ENCODE data around the gene LTA. TPM values are rescaled to one million over a fixed set of nuclear protein-coding genes. Genes with fewer than 3 reads are reported as not detected.

The LTA gene
- total RNA-seq, 2 experiments from 2014 or later = 15.2 to 16.7 TPM

GRCh38 chr6:31567531-31568370 lies 4.3 kb upstream of the LTA start:
- peaks cover 53% of the 10 kb centered on the region for H3K4me1 Mint-ChIP-seq
- peaks cover 40% of the 10 kb centered on the region for H3K27me3 Mint-ChIP-seq
- H3K4me3 Mint-ChIP-seq = peak overlapping the region; percentile 41
- peak overlapping the region; percentile 69 for H3K27ac Mint-ChIP-seq
- no peaks in the 10 kb centered on the region for H3K9me3 Mint-ChIP-seq
- no peak for DNase-seq
- POLR2A ChIA-PET = interaction anchor here (0.7 to 7.6 kb wide), 10 partner anchors 9 to 169 kb away, joined by 3 to 87 read pairs (median 6); partner anchors contain the start of genes DDX39B, GPANK1, LTB and NCR3
- ATAC-seq (ENCODE audit: low read depth) = no peak
- H3K36me3 Mint-ChIP-seq = peaks cover 7% of the 10 kb centered on the region

- Mint-ChIP-seq H3K36me3 (peaks cover 7% of the 10 kb centered on the region), H3K4me1 (peaks cover 57% of the 10 kb centered on the region), H3K27ac (peak overlapping the region; percentile 64), H3K27me3 (peaks cover 36% of the 10 kb centered on the region), H3K9me3 (no peaks in the 10 kb centered on the region), H3K4me3 (peak overlapping the region; percentile 41)
- peak; percentile 65 for ATAC-seq (ENCODE audit: low read depth)
- no peak for DNase-seq
- POLR2A ChIA-PET = interaction anchor here (0.7 to 7.6 kb wide), 11 partner anchors 9 to 169 kb away, joined by 3 to 87 read pairs (median 5); partner anchors contain the start of genes DDX39B, GPANK1, LTB and NCR3
Measured at GRCh38 chr6:31568537-31568961, 3.5 kb upstream of the LTA start.

- ATAC-seq (ENCODE audit: low read depth) (no peak), DNase-seq (no peak)
- Mint-ChIP-seq H3K4me3 (no peak overlapping the region), H3K36me3 (peaks cover 4% of the 10 kb centered on the region), H3K9me3 (no peaks in the 10 kb centered on the region), H3K27ac (no peak overlapping the region), H3K27me3 (peaks cover 25% of the 10 kb centered on the region), H3K4me1 (peaks cover 67% of the 10 kb centered on the region)
- POLR2A ChIA-PET = interaction anchor here (0.7 to 7.6 kb wide), 9 partner anchors 10 to 202 kb away, joined by 3 to 87 read pairs (median 5); partner anchors contain the start of genes LTB, NCR3, NFKBIL1 and TNF
Measured at GRCh38 chr6:31569861-31570536, 2.1 kb upstream of the LTA start.

GRCh38 chr6:31573239-31574105 lies 1.4 kb downstream of the LTA start:
- H3K27me3 Mint-ChIP-seq = peaks cover 14% of the 10 kb centered on the region
- DNase-seq (no peak), ATAC-seq (ENCODE audit: low read depth) (no peak)
- H3K4me3 Mint-ChIP-seq = peak overlapping the region; percentile 100
- POLR2A ChIA-PET = interaction anchor here (0.7 to 16.0 kb wide), 8 partner anchors 7 to 26 kb away, joined by 3 to 481 read pairs (median 5); partner anchors contain the start of genes LST1, LTB, NCR3 and NFKBIL1
- peaks cover 26% of the 10 kb centered on the region for H3K36me3 Mint-ChIP-seq
- H3K4me1 Mint-ChIP-seq = peaks cover 83% of the 10 kb centered on the region
- peak overlapping the region; percentile 100 for H3K27ac Mint-ChIP-seq
- no peaks in the 10 kb centered on the region for H3K9me3 Mint-ChIP-seq

- H3K4me3 Mint-ChIP-seq = peak overlapping the region; percentile 90
- POLR2A ChIA-PET = interaction anchor here (0.7 to 16.0 kb wide), 12 partner anchors 6 to 252 kb away, joined by 3 to 481 read pairs (median 6); partner anchors contain the start of genes DDX39B, LSM2, LST1 and LTA
- no peak for ATAC-seq (ENCODE audit: low read depth)
- peaks cover 83% of the 10 kb centered on the region for H3K4me1 Mint-ChIP-seq
- DNase-seq = no peak
- peaks cover 33% of the 10 kb centered on the region for H3K36me3 Mint-ChIP-seq
- no peak overlapping the region for H3K27ac Mint-ChIP-seq
- H3K27me3 Mint-ChIP-seq = peaks cover 12% of the 10 kb centered on the region
- no peaks in the 10 kb centered on the region for H3K9me3 Mint-ChIP-seq
Measured at GRCh38 chr6:31574106-31575061, 2.3 kb downstream of the LTA start.

GRCh38 chr6:31575335-31575901 lies 3.3 kb downstream of the LTA start, which contains the start of gene TNF:
TSS of gene TNF (plus strand) at chr6:31575565. CDS start at chr6:31575742, 177 bp downstream.
- peaks cover 3% of the 10 kb centered on the region for H3K27me3 Mint-ChIP-seq
- no peaks in the 10 kb centered on the region for H3K9me3 Mint-ChIP-seq
- peaks cover 81% of the 10 kb centered on the region for H3K4me1 Mint-ChIP-seq
- H3K36me3 Mint-ChIP-seq = peaks cover 40% of the 10 kb centered on the region
- ATAC-seq (ENCODE audit: low read depth) = peak; percentile 12
- DNase-seq = peak; percentile 71
- POLR2A ChIA-PET = interaction anchor here (0.6 to 16.0 kb wide), 14 partner anchors 7 to 260 kb away, joined by 3 to 481 read pairs (median 5); partner anchors contain the start of genes DDX39B, LSM2, LST1 and LTA
- peak within 1 kb of the TSS; percentile 81 for H3K27ac Mint-ChIP-seq
- H3K4me3 Mint-ChIP-seq = peak within 1 kb of the TSS; percentile 90

- Mint-ChIP-seq H3K4me3 (peak overlapping the region; percentile 90), H3K27me3 (peaks cover 3% of the 10 kb centered on the region), H3K4me1 (peaks cover 78% of the 10 kb centered on the region), H3K27ac (peak overlapping the region; percentile 81), H3K9me3 (no peaks in the 10 kb centered on the region), H3K36me3 (peaks cover 46% of the 10 kb centered on the region)
- POLR2A ChIA-PET = interaction anchor here (0.6 to 16.0 kb wide), 14 partner anchors 8 to 259 kb away, joined by 3 to 481 read pairs (median 6); partner anchors contain the start of genes ATP6V1G2, DDX39B, LST1 and LTA
- ATAC-seq (ENCODE audit: low read depth) (no peak), DNase-seq (no peak)
Measured at GRCh38 chr6:31575952-31576685, 4.0 kb downstream of the LTA start.

- no peaks in the 10 kb centered on the region for H3K9me3 Mint-ChIP-seq
- POLR2A ChIA-PET = interaction anchor here (0.9 to 16.0 kb wide), 6 partner anchors 9 to 45 kb away, joined by 3 to 481 read pairs (median 50); partner anchors contain the start of genes ATP6V1G2, LST1, LTA and NCR3
- H3K4me3 Mint-ChIP-seq = peak overlapping the region; percentile 90
- H3K27me3 Mint-ChIP-seq = peaks cover 3% of the 10 kb centered on the region
- ATAC-seq (ENCODE audit: low read depth) = no peak
- peaks cover 55% of the 10 kb centered on the region for H3K36me3 Mint-ChIP-seq
- peak overlapping the region; percentile 81 for H3K27ac Mint-ChIP-seq
- DNase-seq = peak; percentile 62
- H3K4me1 Mint-ChIP-seq = peaks cover 70% of the 10 kb centered on the region
Measured at GRCh38 chr6:31576897-31577578, 4.9 kb downstream of the LTA start.

GRCh38 chr6:31577579-31577966 lies 5.5 kb downstream of the LTA start:
- H3K4me3 Mint-ChIP-seq = peak overlapping the region; percentile 90
- DNase-seq (no peak), ATAC-seq (ENCODE audit: low read depth) (no peak)
- no peaks in the 10 kb centered on the region for H3K9me3 Mint-ChIP-seq
- H3K27me3 Mint-ChIP-seq = peaks cover 3% of the 10 kb centered on the region
- peaks cover 69% of the 10 kb centered on the region for H3K4me1 Mint-ChIP-seq
- peak overlapping the region; percentile 81 for H3K27ac Mint-ChIP-seq
- H3K36me3 Mint-ChIP-seq = peaks cover 58% of the 10 kb centered on the region
- POLR2A ChIA-PET = interaction anchor here (1.1 to 16.0 kb wide), 5 partner anchors 9 to 45 kb away, joined by 3 to 481 read pairs (median 87); partner anchors contain the start of genes ATP6V1G2, LST1, LTA and NCR3
